ENCODE measurements around the gene CPM. TPM values are rescaled to one million over a fixed set of nuclear protein-coding genes. Genes with fewer than 3 reads are reported as not detected.
"Not testable (repeated sequence)": the region's sequence is repeated elsewhere in the genome, so short reads cannot be mapped to it uniquely, and the experiment has no call there.

The CPM gene
- total RNA-seq, 4 donors from 2014 or later, result 54.0 to 117 (median 75.2) TPM

DNA sequence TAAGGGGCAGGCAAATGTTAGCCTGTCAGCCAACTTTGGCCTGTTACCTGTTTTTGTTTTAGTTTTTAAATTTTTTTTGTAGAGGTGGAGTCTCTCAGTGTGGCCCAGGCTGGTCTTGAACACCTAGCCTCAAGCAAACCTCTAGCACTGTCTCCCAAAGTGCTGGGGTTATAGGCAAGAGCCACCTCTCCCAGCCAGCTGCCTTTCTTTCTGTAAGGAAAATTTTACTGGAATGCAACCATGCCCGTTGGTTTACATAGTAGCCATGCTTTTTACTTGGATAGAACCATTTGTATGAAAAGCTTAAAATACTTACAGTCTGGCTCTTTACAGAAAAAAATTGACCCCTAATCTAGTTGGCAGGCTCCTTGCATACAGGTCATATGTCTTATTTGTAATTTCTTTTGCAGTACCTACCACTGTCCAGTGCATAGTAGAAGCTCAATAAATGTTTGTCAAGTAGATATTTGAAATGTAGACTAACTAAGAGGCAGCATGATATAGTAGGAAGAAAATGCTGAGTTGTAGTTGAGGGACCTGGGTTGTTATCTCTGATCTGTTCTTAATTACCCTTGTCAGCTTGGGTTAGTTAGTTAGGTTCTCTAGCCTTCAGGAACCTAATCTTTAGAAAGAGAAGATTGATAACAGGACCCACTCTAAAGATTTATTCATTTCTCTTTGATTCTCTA is 120.3 kb downstream of the CPM start:
- Histone ChIP-seq H3K4me3 (no peak overlapping the region), H3K9me3 (no peaks in the 10 kb centered on the region), H3K27me3 (no peaks in the 10 kb centered on the region), H3K27ac (no peak overlapping the region), H3K36me3 (peaks cover 0 to 70% (median 3%) of the 10 kb centered on the region in 3 donors), H3K4me1 (peaks cover 0 to 52% (median 9%) of the 10 kb centered on the region in 4 donors)
- WGBS, 2 donors, result 59 to 60% methylated on average over 1 of the region's 1 CpG
- DNase-seq (ENCODE audit: low spot score in 2 of 2), result no peak
- TF ChIP-seq EP300 (IDR thresholded peaks at IDR 0.05) (no peak), POLR2A (IDR thresholded peaks at IDR 0.05) (no peak)
- TF ChIP-seq, protein P1, sequence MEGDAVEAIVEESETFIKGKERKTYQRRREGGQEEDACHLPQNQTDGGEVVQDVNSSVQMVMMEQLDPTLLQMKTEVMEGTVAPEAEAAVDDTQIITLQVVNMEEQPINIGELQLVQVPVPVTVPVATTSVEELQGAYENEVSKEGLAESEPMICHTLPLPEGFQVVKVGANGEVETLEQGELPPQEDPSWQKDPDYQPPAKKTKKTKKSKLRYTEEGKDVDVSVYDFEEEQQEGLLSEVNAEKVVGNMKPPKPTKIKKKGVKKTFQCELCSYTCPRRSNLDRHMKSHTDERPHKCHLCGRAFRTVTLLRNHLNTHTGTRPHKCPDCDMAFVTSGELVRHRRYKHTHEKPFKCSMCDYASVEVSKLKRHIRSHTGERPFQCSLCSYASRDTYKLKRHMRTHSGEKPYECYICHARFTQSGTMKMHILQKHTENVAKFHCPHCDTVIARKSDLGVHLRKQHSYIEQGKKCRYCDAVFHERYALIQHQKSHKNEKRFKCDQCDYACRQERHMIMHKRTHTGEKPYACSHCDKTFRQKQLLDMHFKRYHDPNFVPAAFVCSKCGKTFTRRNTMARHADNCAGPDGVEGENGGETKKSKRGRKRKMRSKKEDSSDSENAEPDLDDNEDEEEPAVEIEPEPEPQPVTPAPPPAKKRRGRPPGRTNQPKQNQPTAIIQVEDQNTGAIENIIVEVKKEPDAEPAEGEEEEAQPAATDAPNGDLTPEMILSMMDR (IDR thresholded peaks at IDR 0.05), result no peak

DNA sequence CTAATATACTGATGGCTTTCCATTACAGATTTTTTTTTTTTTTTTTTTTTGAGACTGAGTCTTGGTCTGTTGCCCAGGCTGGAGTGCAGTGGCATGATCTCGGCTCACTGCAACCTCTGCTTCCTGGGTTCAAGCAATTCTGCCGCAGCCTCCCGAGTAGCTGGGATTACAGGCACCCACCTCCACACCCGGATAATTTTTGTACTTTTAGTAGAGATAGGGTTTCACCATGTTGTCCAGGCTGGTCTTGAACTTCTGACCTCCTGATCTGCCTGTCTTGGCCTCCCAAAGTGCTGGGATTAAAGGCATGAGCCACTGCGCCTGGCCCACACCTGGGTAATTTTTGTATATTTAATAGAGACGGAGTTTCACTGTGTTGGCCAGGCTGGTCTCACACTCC is 121.4 kb downstream of the CPM start:
- WGBS, 2 donors, result 88 to 89% methylated on average over 6 of the region's 6 CpGs
- H3K9me3 ChIP-seq, result not testable (repeated sequence)

DNA sequence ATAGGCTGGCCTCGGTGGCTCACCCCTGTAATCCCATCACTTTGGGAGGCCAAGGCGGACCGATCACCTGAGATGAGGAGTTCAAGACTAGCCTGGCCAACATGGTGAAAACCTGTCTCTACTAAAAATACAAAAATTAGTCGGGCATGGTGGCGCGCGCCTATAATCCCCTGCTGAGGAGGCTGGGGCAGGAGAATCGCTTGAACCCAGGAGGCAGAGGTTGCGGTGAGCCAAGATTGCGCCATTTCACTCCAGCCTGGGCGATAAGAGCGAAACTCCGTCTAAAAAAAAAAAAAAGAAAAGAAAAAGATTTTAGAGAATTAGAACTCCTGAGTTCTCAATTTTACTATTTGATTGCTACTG is 123.0 kb downstream of the CPM start:
- not testable (repeated sequence) for H3K4me3 ChIP-seq; H3K27me3 ChIP-seq; H3K9me3 ChIP-seq; H3K27ac ChIP-seq; DNase-seq (ENCODE audit: low spot score in 2 of 2)
- WGBS, 2 donors, result 96 to 98% methylated on average over 13 of the region's 13 CpGs
- H3K36me3 ChIP-seq, result peaks cover 0 to 48% (median 0%) of the 10 kb centered on the region in 3 donors
- H3K4me1 ChIP-seq, result peaks cover 0 to 55% (median 13%) of the 10 kb centered on the region in 4 donors

More for the DNA sequence above, 121.4 kb downstream of the CPM start:
- Histone ChIP-seq H3K4me1 (peaks cover 0 to 61% (median 13%) of the 10 kb centered on the region in 4 donors), H3K36me3 (peaks cover 0 to 58% (median 0%) of the 10 kb centered on the region in 3 donors)
- H3K27me3 ChIP-seq; DNase-seq (ENCODE audit: low spot score in 2 of 2); H3K4me3 ChIP-seq; H3K27ac ChIP-seq: not testable (repeated sequence)

DNA sequence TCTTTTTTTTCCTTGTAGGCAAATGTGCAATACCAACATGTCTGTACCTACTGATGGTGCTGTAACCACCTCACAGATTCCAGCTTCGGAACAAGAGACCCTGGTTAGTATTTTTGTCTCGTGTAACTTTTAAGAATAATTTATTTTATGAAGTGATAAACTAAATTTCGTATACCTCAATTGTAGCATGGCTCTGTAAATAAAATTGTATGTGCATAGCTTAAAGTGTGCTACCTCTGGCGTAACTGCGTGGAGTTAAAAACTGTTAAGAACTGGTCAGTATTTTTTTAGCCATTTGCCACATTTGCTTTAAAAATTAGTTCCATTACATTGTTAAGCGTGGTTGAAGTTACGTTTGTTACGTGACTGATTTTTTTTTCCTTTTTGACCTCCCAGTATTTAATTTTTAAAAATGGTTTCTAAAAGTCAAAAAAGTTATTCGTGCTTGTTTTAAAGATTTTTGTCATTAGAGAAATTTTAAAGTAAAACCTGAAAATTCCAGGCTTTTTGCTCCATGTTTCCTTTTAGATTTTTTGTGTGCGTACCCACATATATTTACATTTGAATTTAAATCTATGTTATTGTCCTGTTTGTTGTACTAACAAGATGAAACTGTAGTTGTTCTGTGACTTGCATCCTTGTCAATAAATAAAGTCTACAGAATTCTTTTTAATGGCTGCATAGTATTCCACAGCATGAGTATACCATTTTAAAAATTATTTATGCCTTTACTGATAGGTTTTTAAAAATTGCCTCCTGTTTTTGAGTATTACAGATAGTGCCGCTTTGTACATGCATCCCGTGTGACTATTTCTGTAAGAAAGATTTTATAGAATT is 123.6 kb downstream of the CPM start:
- TF ChIP-seq POLR2A (IDR thresholded peaks at IDR 0.05) (no peak), EP300 (IDR thresholded peaks at IDR 0.05) (no peak)
- TF ChIP-seq, protein P1 (IDR thresholded peaks at IDR 0.05), result no peak
- WGBS, 2 donors, result 77% methylated on average over 12 of the region's 12 CpGs
- no peak for DNase-seq (ENCODE audit: low spot score in 2 of 2)
- Histone ChIP-seq H3K36me3 (peaks cover 0 to 42% (median 0%) of the 10 kb centered on the region in 3 donors), H3K9me3 (no peaks in the 10 kb centered on the region), H3K27me3 (no peaks in the 10 kb centered on the region), H3K27ac (peak overlapping the region; percentile 96 to 99 (median 98)), H3K4me1 (peaks cover 0 to 50% (median 13%) of the 10 kb centered on the region in 4 donors), H3K4me3 (peak overlapping the region; percentile 86 to 99 (median 90))

DNA sequence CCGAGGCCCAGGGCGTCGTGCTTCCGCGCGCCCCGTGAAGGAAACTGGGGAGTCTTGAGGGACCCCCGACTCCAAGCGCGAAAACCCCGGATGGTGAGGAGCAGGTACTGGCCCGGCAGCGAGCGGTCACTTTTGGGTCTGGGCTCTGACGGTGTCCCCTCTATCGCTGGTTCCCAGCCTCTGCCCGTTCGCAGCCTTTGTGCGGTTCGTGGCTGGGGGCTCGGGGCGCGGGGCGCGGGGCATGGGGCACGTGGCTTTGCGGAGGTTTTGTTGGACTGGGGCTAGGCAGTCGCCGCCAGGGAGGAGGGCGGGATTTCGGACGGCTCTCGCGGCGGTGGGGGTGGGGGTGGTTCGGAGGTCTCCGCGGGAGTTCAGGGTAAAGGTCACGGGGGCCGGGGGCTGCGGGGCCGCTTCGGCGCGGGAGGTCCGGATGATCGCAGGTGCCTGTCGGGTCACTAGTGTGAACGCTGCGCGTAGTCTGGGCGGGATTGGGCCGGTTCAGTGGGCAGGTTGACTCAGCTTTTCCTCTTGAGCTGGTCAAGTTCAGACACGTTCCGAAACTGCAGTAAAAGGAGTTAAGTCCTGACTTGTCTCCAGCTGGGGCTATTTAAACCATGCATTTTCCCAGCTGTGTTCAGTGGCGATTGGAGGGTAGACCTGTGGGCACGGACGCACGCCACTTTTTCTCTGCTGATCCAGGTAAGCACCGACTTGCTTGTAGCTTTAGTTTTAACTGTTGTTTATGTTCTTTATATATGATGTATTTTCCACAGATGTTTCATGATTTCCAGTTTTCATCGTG is 124.4 kb downstream of the CPM start:
- no peaks in the 10 kb centered on the region for H3K27me3 ChIP-seq
- 1 to 2% methylated on average over 28 to 37 of the region's 61 CpGs for WGBS, 2 donors
- peak; percentile 55 to 66 for DNase-seq (ENCODE audit: low spot score in 2 of 2)
- peak overlapping the region; percentile 96 to 99 (median 98) for H3K27ac ChIP-seq
- peak overlapping the region; percentile 86 to 99 (median 90) for H3K4me3 ChIP-seq
- H3K4me1 ChIP-seq, result peaks cover 0 to 45% (median 13%) of the 10 kb centered on the region in 4 donors
- TF ChIP-seq EP300 (IDR thresholded peaks at IDR 0.05) (peak in 1 of 2 donors; percentile 71), POLR2A (IDR thresholded peaks at IDR 0.05) (peak in 1 of 2 donors; percentile 24)
- TF ChIP-seq, protein P1 (IDR thresholded peaks at IDR 0.05), result peak in 2 of 5 experiments; percentile 45 to 50
- H3K36me3 ChIP-seq, result peaks cover 0 to 34% (median 0%) of the 10 kb centered on the region in 3 donors
- H3K9me3 ChIP-seq, result no peaks in the 10 kb centered on the region
